ENCODE data around the gene MED27.

- TF ChIP-seq EP300 (IDR thresholded peaks at IDR 0.05; ENCODE audit: borderline replicate concordance) (no peak), CEBPB (IDR thresholded peaks at IDR 0.05) (no peak), ZBTB7A (IDR thresholded peaks at IDR 0.05; ENCODE audit: low read depth) (no peak), TAF1 (IDR thresholded peaks at IDR 0.05; ENCODE audit: low read depth) (no peak), RAD21 (IDR thresholded peaks at IDR 0.05; ENCODE audit: low read depth) (no peak), NFIC (IDR thresholded peaks at IDR 0.05) (no peak), REST (IDR thresholded peaks at IDR 0.05; ENCODE audit: low read depth) (no peak), EGR1 (IDR thresholded peaks at IDR 0.05) (no peak), YY1 (IDR thresholded peaks at IDR 0.05; ENCODE audit: low read depth) (no peak), TCF12 (IDR thresholded peaks at IDR 0.05; ENCODE audit: low read depth) (no peak)
These were observed 118.7 kb downstream of the MED27 start for GRCh38 chr9:131960851-131961495.

Measured in Ishikawa (cell line).